ENCODE measurements around the gene MAN2C1.

MAN2C1 gene

DNA sequence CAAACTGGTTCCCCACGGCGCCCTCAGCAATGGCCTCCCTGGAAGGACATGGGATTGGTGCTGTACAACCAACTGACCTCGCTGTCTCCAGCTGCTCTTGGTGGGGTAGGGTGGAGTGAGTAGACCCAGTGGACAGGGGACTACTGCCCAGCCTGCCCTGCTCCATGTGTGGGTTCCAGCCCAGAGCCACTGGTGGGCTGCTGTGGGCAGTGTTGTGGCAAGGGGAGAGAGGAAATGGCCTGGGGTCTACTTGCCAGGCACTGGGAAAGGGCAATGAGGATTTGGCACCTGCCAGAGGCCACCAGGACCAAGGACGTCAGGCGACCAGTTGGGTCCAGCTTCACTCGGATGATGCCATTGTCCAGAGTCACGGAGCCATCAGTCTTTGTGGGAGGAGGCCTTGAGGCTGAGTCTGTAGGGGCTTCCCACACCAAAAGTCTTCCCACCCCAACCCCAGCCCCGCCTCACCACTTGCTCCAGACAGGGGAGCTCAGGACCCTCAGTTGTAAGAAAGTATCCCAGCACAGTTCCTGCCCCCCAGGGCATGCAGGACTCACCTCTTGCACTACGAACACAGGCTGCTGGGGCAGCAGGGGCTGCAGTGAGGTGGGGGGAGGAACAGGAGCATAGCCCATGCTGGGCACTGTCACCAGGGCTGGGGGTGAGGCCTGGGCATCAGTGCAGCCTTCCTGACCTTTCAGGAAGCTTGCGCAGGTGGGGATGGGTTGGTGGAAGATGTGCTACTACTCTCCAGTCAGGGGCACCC is 9.5 kb downstream of the MAN2C1 start:
- TF ChIP-seq, protein P1, sequence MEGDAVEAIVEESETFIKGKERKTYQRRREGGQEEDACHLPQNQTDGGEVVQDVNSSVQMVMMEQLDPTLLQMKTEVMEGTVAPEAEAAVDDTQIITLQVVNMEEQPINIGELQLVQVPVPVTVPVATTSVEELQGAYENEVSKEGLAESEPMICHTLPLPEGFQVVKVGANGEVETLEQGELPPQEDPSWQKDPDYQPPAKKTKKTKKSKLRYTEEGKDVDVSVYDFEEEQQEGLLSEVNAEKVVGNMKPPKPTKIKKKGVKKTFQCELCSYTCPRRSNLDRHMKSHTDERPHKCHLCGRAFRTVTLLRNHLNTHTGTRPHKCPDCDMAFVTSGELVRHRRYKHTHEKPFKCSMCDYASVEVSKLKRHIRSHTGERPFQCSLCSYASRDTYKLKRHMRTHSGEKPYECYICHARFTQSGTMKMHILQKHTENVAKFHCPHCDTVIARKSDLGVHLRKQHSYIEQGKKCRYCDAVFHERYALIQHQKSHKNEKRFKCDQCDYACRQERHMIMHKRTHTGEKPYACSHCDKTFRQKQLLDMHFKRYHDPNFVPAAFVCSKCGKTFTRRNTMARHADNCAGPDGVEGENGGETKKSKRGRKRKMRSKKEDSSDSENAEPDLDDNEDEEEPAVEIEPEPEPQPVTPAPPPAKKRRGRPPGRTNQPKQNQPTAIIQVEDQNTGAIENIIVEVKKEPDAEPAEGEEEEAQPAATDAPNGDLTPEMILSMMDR (IDR thresholded peaks at IDR 0.05; ENCODE audit: control insufficient read depth, insufficient read depth, low read depth, low read length, missing control alignments), result no peak
- H3K4me3 ChIP-seq (ENCODE audit: control insufficient read depth, low read depth, low read length), result no peak overlapping the region
- no peak for DNase-seq (ENCODE audit: low read depth)

DNA sequence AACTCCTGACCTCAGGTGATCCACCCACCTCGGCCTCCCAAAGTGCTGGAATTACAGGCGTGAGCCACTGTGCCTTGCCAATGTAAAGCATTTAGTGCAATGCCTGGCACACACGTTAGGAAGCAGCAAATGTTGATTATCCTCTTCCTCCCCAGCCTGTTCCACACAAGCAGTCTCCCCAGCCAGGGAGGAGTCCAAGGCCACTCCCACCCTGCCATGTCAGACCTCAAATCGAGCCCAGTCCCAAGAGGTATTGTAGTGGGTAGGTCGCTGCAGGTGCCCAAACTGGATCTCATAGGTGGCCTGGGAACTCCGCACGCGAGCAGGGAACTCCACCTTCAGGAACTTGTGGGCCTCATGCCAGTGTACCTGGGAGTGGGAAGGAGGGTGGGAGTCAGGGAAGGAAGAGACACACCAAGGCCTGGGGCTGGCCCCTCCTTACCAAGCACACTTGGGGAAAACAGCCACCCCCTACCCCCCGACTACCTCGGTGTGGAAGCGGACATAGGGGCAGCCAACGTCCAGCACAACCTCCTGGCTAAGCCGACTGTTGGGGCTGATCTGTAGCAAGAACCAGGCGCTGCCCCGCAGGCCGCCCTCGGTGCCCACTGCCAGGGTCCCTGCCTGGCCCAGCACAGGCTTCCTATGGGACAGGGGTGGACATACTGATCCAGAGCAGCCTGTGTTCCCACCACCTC is 10.3 kb downstream of the MAN2C1 start:
- H3K4me3 ChIP-seq (ENCODE audit: control insufficient read depth, low read depth, low read length), result no peak overlapping the region
- TF ChIP-seq, protein P1 (IDR thresholded peaks at IDR 0.05; ENCODE audit: control insufficient read depth, insufficient read depth, low read depth, low read length, missing control alignments), result no peak
- DNase-seq (ENCODE audit: low read depth), result no peak

DNA sequence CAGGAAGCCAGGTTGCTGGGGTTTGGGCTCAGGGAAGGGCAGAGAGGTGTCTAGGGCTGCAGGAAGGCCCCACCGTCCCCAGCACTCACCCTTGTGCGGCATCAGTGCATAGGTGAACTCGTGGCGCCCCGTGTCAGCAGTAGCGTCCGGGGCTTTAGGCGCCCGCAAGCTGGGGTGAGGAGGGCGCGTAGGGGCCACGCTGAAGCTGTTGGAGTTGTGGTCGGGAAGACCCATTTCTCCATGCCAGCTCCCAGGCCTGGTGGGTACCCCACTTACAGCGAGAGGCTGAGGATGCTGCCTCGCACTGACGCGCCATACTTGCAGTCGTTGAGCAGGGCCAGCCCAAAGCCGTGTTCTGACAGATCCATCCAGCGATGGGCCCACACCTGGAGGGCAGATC is 11.9 kb downstream of the MAN2C1 start:
- H3K4me3 ChIP-seq (ENCODE audit: control insufficient read depth, low read depth, low read length), result no peak overlapping the region
- DNase-seq (ENCODE audit: low read depth), result no peak
- TF ChIP-seq, protein P1 (IDR thresholded peaks at IDR 0.05; ENCODE audit: control insufficient read depth, insufficient read depth, low read depth, low read length, missing control alignments), result no peak

DNA sequence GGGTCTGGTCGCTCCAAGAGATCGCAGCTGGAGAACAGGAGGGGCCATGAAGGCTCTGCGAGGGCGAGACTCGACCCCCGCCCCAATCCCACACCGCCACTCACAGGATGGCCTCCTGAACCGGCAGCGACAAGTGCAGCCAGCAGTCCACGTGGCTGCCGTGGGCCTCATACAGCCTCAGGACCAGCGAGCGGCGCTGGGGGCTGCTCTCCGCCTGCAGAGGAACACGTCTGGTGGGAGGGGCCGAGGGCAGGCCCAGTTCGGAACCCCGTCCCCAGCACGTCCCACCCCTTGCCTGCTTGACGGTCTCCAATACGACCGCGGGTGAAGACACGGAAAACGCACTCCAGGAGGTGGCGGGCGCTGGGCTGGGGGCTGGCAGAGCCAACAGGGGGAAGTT is 12.4 kb downstream of the MAN2C1 start:
- DNase-seq (ENCODE audit: low read depth), result no peak
- TF ChIP-seq, protein P1 (IDR thresholded peaks at IDR 0.05; ENCODE audit: control insufficient read depth, insufficient read depth, low read depth, low read length, missing control alignments), result no peak
- H3K4me3 ChIP-seq (ENCODE audit: control insufficient read depth, low read depth, low read length), result no peak overlapping the region

DNA sequence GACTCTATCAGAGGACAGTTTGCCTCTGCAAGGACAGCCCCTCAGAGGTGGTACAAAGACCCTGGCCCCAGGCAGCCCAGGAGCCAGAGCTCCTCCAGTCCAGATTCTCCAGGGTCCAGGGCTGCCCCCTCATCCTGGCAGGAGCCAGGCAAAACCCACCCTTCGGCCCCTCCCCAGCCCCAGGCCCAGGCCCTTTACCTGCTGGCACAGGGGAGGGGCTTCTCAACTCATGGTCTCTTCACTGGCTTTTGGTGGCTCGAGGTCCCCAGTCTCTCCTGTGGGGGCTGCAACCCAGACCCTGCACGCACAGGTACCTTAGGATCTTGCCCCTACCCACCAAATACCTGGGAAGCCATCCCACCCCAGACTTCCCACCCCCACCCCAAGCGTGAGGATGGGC is 13.0 kb downstream of the MAN2C1 start:
- TF ChIP-seq, protein P1 (IDR thresholded peaks at IDR 0.05; ENCODE audit: control insufficient read depth, insufficient read depth, low read depth, low read length, missing control alignments), result no peak

DNA sequence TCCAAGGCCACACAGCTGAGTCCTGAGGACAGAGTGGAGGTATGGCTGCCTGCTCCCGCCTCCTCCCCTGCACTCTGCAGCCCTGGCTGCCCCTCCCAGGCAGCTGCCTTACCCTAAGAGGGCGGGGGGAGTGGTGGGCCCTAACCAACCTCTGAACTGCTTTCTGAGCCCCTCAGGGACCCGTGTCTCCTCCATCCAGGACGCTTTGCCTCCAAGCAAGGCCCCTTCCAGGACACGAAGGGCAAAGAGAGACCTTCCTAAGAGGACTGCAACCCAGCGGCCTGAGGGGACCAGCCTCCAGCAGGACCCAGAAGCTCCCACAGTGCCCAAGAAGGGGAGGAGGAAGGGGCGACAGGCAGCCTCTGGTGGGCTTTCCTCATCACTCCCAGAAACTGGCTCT is 14.0 kb downstream of the MAN2C1 start:
- TF ChIP-seq, protein P1 (IDR thresholded peaks at IDR 0.05; ENCODE audit: control insufficient read depth, insufficient read depth, low read depth, low read length, missing control alignments), result no peak
- no peak overlapping the region for H3K4me3 ChIP-seq (ENCODE audit: control insufficient read depth, low read depth, low read length)
- DNase-seq (ENCODE audit: low read depth), result no peak

More for the DNA sequence above, 13.0 kb downstream of the MAN2C1 start:
- no peak for DNase-seq (ENCODE audit: low read depth)
- no peak overlapping the region for H3K4me3 ChIP-seq (ENCODE audit: control insufficient read depth, low read depth, low read length)
